AG09309 (cell line): ENCODE data around the gene OR52K2.
"Not testable (repeated sequence)": the region's sequence is repeated elsewhere in the genome, so short reads cannot be mapped to it uniquely, and the experiment has no call there.

Source experiments
- DNase-seq: peaks from one replicate; pipeline ENCODE4 v3.0.0-alpha.2; 2010; ENCODE audit warnings: low read depth
- H3K4me3 ChIP-seq: 2 replicates; pipeline ENCODE4 v1.5.1; 2011; ENCODE audit warnings: mild to moderate bottlenecking, low read depth, low read length, moderate library complexity; ENCODE audit not compliant: control insufficient read depth
- CTCF ChIP-seq: IDR thresholded peaks from 2 replicates; pipeline ENCODE4 v1.5.1; 2011; ENCODE audit warnings: mild to moderate bottlenecking, low read depth, low read length, inconsistent platforms; ENCODE audit not compliant: insufficient read depth, control insufficient read depth; ENCODE audit errors: missing control alignments

Gene OR52K2

GRCh38 chr11:4467811-4468606 lies 18.9 kb downstream of the OR52K2 start:
- TF ChIP-seq CTCF: no peak
- DNase-seq: no peak
- no peak overlapping the region for H3K4me3 ChIP-seq

- no peak overlapping the region for H3K4me3 ChIP-seq
- TF ChIP-seq CTCF: no peak
- no peak for DNase-seq
These were observed 30.5 kb downstream of the OR52K2 start for GRCh38 chr11:4479644-4480043.

GRCh38 chr11:4480577-4481239 lies 31.6 kb downstream of the OR52K2 start:
- TF ChIP-seq CTCF: no peak
- DNase-seq: no peak

GRCh38 chr11:4481240-4481582 lies 32.1 kb downstream of the OR52K2 start:
- no peak overlapping the region for H3K4me3 ChIP-seq
- no peak for TF ChIP-seq CTCF
- DNase-seq: no peak

More at GRCh38 chr11:4480577-4481239, 31.6 kb downstream of the OR52K2 start:
- H3K4me3 ChIP-seq: no peak overlapping the region

- no peak for TF ChIP-seq CTCF
- no peak for DNase-seq
- H3K4me3 ChIP-seq: no peak within 1 kb of the TSS
These were observed 33.4 kb downstream of the OR52K2 start, which contains the start of gene OR52K1 for GRCh38 chr11:4482445-4482844. Gene OR52K1 (plus strand): TSS chr11:4482646. CDS start chr11:4488901, 6,255 bp downstream.

GRCh38 chr11:4484310-4484709 lies 35.2 kb downstream of the OR52K2 start:
- TF ChIP-seq CTCF: no peak
- DNase-seq: no peak
- no peak overlapping the region for H3K4me3 ChIP-seq

GRCh38 chr11:4491405-4491804 lies 42.3 kb downstream of the OR52K2 start:
- not testable (repeated sequence) for H3K4me3 ChIP-seq, DNase-seq
